OCI-LY1 (cell line): ENCODE data around the gene BLOC1S2.
"Not testable (repeated sequence)": the region's sequence is repeated elsewhere in the genome, so short reads cannot be mapped to it uniquely, and the experiment has no call there.

Source experiments
- H2AFZ ChIP-seq: fragments of 200-600 bp; sonication (generic), shearing (Covaris generic); 2 replicates; pipeline ENCODE4 v1.6.0; 2014; ENCODE audit warnings: antibody characterized with exemption, mild to moderate bottlenecking, low read length
- H3F3A ChIP-seq: fragments of 200-600 bp; sonication (generic), shearing (Covaris generic); 2 replicates; pipeline ENCODE4 v1.6.0; 2014; ENCODE audit warnings: mild to moderate bottlenecking, antibody characterized with exemption, low read length, moderate library complexity; ENCODE audit not compliant: insufficient read depth
- H3K27ac ChIP-seq: fragments of 200-600 bp; sonication (generic); 2 replicates; pipeline ENCODE4 v1.5.1; 2014; ENCODE audit warnings: low read length, mixed run types, mild to moderate bottlenecking, low read depth; ENCODE audit not compliant: poor library complexity, severe bottlenecking
- H3K27me3 ChIP-seq: fragments of 200-600 bp; sonication (generic); 2 replicates; pipeline ENCODE4 v1.6.0; 2014; ENCODE audit warnings: antibody characterized with exemption, mild to moderate bottlenecking, low read length, moderate library complexity; ENCODE audit not compliant: insufficient read depth
- H3K36me3 ChIP-seq: fragments of 200-600 bp; sonication (generic); 2 replicates; pipeline ENCODE4 v1.6.1; 2014; ENCODE audit warnings: mild to moderate bottlenecking, antibody characterized with exemption, low read length, moderate library complexity, mixed read lengths; ENCODE audit not compliant: insufficient read depth
- H3K4me1 ChIP-seq: fragments of 200-600 bp; sonication (generic); 2 replicates; pipeline ENCODE4 v1.5.1; 2014; ENCODE audit warnings: mild to moderate bottlenecking, low read length, moderate library complexity; ENCODE audit not compliant: insufficient read depth, severe bottlenecking
- H3K4me2 ChIP-seq: fragments of 200-600 bp; sonication (generic), shearing (Covaris generic); 2 replicates; pipeline ENCODE4 v1.6.1; 2014; ENCODE audit warnings: low read length
- H3K4me3 ChIP-seq: fragments of 200-600 bp; sonication (generic); 2 replicates; pipeline ENCODE4 v1.5.1; 2014; ENCODE audit warnings: low read length, low read depth, mild to moderate bottlenecking, mixed read lengths; ENCODE audit not compliant: poor library complexity, severe bottlenecking
- H3K79me2 ChIP-seq: fragments of 200-600 bp; shearing (Covaris generic); 2 replicates; pipeline ENCODE4 v1.6.1; 2016; ENCODE audit warnings: mixed run types, low read length, mixed read lengths; ENCODE audit not compliant: insufficient read depth
- H3K9ac ChIP-seq: fragments of 200-600 bp; sonication (generic), shearing (Covaris generic); 2 replicates; pipeline ENCODE4 v1.6.1; 2014; ENCODE audit warnings: mild to moderate bottlenecking, low read length, mixed read lengths
- H3K9me2 ChIP-seq: fragments of 200-600 bp; sonication (generic), shearing (Covaris generic); 2 replicates; pipeline ENCODE4 v1.6.1; 2014; ENCODE audit warnings: low read depth, mild to moderate bottlenecking, low read length, mixed read lengths
- H3K9me3 ChIP-seq: fragments of 200-600 bp; shearing (Covaris generic); 2 replicates; pipeline ENCODE4 v1.6.1; 2014; ENCODE audit warnings: low read length, mixed read lengths
- H4K20me1 ChIP-seq: fragments of 200-600 bp; sonication (generic), shearing (Covaris generic); 2 replicates; pipeline ENCODE4 v1.6.0; 2016; ENCODE audit warnings: mild to moderate bottlenecking, low read length; ENCODE audit not compliant: insufficient read depth
- EZH2 ChIP-seq: fragments of 200-600 bp; sonication (generic), shearing (Covaris generic); IDR thresholded peaks from 2 replicates; pipeline ENCODE4 v1.8.0; 2017; ENCODE audit warnings: borderline replicate concordance, mixed run types, mild to moderate bottlenecking, antibody characterized with exemption, low read length, moderate library complexity, mixed read lengths
- TF ChIP-seq, protein P1 (sequence below): fragments of 200-600 bp; sonication (generic), shearing (Covaris generic); IDR thresholded peaks from 2 replicates; pipeline ENCODE4 v1.5.1; 2017; ENCODE audit warnings: mild to moderate bottlenecking, antibody characterized with exemption, low read length, moderate library complexity, mixed read lengths

Gene BLOC1S2

GRCh38 chr10:100293066-100293465 is 6.6 kb upstream of the BLOC1S2 start:
- Histone ChIP-seq H3K9me3 (no peaks in the 10 kb centered on the region), H3K4me3 (no peak overlapping the region), H3K9me2 (no peaks in the 10 kb centered on the region), H3K27ac (no peak overlapping the region), H3F3A (no peaks in the 10 kb centered on the region), H3K9ac (no peak overlapping the region), H2AFZ (no peak overlapping the region), H3K4me2 (no peak overlapping the region), H3K36me3 (no peaks in the 10 kb centered on the region), H3K4me1 (no peaks in the 10 kb centered on the region), H3K27me3 (no peaks in the 10 kb centered on the region), H3K79me2 (no peaks in the 10 kb centered on the region), H4K20me1 (no peaks in the 10 kb centered on the region)
- TF ChIP-seq, protein P1, sequence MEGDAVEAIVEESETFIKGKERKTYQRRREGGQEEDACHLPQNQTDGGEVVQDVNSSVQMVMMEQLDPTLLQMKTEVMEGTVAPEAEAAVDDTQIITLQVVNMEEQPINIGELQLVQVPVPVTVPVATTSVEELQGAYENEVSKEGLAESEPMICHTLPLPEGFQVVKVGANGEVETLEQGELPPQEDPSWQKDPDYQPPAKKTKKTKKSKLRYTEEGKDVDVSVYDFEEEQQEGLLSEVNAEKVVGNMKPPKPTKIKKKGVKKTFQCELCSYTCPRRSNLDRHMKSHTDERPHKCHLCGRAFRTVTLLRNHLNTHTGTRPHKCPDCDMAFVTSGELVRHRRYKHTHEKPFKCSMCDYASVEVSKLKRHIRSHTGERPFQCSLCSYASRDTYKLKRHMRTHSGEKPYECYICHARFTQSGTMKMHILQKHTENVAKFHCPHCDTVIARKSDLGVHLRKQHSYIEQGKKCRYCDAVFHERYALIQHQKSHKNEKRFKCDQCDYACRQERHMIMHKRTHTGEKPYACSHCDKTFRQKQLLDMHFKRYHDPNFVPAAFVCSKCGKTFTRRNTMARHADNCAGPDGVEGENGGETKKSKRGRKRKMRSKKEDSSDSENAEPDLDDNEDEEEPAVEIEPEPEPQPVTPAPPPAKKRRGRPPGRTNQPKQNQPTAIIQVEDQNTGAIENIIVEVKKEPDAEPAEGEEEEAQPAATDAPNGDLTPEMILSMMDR, result no peak
- TF ChIP-seq EZH2, result no peak

DNA sequence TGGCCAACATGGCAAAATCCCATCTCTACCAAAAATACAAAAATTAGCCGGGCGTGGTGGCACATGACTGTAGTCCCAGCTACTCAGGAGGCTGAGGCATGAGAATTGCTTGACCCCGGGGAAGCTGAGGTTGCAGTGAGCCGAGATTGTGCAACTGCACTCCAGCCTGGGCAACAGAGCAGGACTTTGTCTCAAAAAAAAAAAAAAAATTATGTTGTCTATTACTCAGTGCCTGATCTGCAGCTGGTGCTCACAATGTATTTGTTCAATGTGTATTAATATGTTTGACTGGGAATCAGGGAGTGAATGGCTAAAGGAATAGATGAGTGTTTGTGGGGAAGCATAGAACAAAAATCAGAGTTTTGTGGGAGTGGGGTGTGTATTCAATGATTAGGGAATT is 5.8 kb upstream of the BLOC1S2 start:
- not testable (repeated sequence) for H4K20me1 ChIP-seq, H3K4me3 ChIP-seq, H3F3A ChIP-seq, H3K27ac ChIP-seq, H3K9me2 ChIP-seq, H3K27me3 ChIP-seq, H3K36me3 ChIP-seq, H3K4me1 ChIP-seq, H3K9ac ChIP-seq, H3K79me2 ChIP-seq, H3K9me3 ChIP-seq, H3K4me2 ChIP-seq, H2AFZ ChIP-seq

DNA sequence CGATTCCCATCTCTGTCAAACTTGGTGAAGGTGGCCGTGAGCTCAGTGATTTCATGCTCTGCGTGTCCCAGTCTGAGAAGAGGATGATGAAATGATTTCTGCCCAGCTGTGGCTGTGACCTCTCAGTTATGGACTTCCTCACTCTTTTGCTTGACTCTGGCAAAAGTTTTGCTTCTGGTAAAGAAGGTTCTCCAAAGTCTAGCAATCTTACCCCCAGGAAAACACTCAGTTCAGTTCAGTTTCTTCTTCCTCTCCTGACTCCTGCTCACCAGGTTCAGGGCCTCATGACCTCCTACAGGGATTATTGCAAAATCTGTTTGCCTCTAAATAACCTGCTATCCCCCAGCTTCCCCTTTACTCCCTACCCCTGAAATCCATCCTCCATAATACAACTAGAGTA is 4.9 kb upstream of the BLOC1S2 start:
- Histone ChIP-seq H3K27me3 (no peaks in the 10 kb centered on the region), H3F3A (no peaks in the 10 kb centered on the region), H2AFZ (no peak overlapping the region), H3K4me1 (peaks cover 5% of the 10 kb centered on the region), H4K20me1 (no peaks in the 10 kb centered on the region), H3K79me2 (no peaks in the 10 kb centered on the region), H3K4me3 (no peak overlapping the region), H3K9me2 (no peaks in the 10 kb centered on the region), H3K9me3 (no peaks in the 10 kb centered on the region), H3K27ac (no peak overlapping the region), H3K9ac (no peak overlapping the region), H3K4me2 (no peak overlapping the region), H3K36me3 (no peaks in the 10 kb centered on the region)
- TF ChIP-seq, protein P1, result no peak
- TF ChIP-seq EZH2, result no peak

- no peaks in the 10 kb centered on the region for H3F3A ChIP-seq
- H3K27me3 ChIP-seq, result no peaks in the 10 kb centered on the region
- peaks cover 14% of the 10 kb centered on the region for H3K4me1 ChIP-seq
- TF ChIP-seq, protein P1, result no peak
- no peak for TF ChIP-seq EZH2
- H3K4me3 ChIP-seq, result no peak overlapping the region
- peaks cover 11% of the 10 kb centered on the region for H3K79me2 ChIP-seq
- H3K4me2 ChIP-seq, result no peak overlapping the region
- no peaks in the 10 kb centered on the region for H3K36me3 ChIP-seq
- no peaks in the 10 kb centered on the region for H3K9me3 ChIP-seq
- no peaks in the 10 kb centered on the region for H3K9me2 ChIP-seq
- H3K27ac ChIP-seq, result no peak overlapping the region
- no peak overlapping the region for H3K9ac ChIP-seq
- no peaks in the 10 kb centered on the region for H4K20me1 ChIP-seq
- no peak overlapping the region for H2AFZ ChIP-seq
Observed at GRCh38 chr10:100289641-100290040, 3.2 kb upstream of the BLOC1S2 start.
